HL-60 (cell line): ENCODE data around the gene ALDH1A1.

Experiments used
- DNase-seq, 2 experiments: peaks; one replicate each; pipeline ENCODE4 v3.0.0-alpha.2; 2010 to 2020; ENCODE audit warnings: low read depth in 1 of 2, low spot score in 1 of 2
- H3K27ac ChIP-seq: fragments of 250-450 bp; sonication (Bioruptor Pico); replicated peaks from 2 replicates; pipeline ENCODE4 v1.5.1; 2020; ENCODE audit warnings: mild to moderate bottlenecking, moderate library complexity
- H3K27me3 ChIP-seq: fragments of 250-450 bp; sonication (Bioruptor Pico); 2 replicates; pipeline ENCODE4 v1.5.1; 2021; ENCODE audit warnings: mild to moderate bottlenecking, moderate library complexity; ENCODE audit not compliant: insufficient read depth, poor library complexity, severe bottlenecking
- H3K4me3 ChIP-seq: replicated peaks from 2 replicates; pipeline ENCODE4 v1.5.1; 2011; ENCODE audit warnings: mild to moderate bottlenecking, control low read depth, low read length; ENCODE audit not compliant: insufficient read depth
- GABPA ChIP-seq: IDR thresholded peaks from 2 replicates; pipeline ENCODE4 v1.6.1; 2012; ENCODE audit warnings: low read depth
- POLR2AphosphoS5 ChIP-seq: IDR thresholded peaks from 2 replicates; pipeline ENCODE4 v1.6.1; 2012; ENCODE audit warnings: low read depth
- SPI1 ChIP-seq: IDR thresholded peaks from 2 replicates; pipeline ENCODE4 v1.6.1; 2012; ENCODE audit warnings: low read depth, mild to moderate bottlenecking, borderline replicate concordance
- TF ChIP-seq, protein P1 (sequence below): IDR thresholded peaks from 2 replicates; pipeline ENCODE4 v1.6.1; 2012; ENCODE audit warnings: low read depth; ENCODE audit not compliant: insufficient replicate concordance
- TF ChIP-seq, protein P2 (sequence below): IDR thresholded peaks from one replicate; pipeline ENCODE4 v1.5.1; 2011; ENCODE audit warnings: low read length, control low read depth, inconsistent platforms; ENCODE audit not compliant: insufficient read depth

Gene ALDH1A1

DNA sequence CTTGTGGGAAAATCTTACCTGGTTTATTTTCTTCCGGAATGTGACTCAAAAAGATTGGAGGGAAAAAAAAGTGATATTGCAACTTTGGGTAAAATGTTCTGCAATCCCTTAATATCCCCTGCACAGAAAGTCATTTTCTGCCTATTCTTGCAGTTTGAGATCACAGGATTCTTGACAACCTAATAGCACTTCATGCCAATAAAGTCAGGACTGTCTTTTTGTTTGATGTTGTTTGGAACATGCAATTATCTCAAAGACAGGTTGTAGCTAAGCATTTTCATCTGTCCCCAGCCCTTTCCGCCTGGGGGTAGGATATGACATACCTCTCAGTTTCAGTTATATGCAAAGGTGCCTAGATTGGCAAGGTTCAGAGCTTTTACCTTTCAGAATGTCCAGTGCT lies 63.9 kb downstream of the ALDH1A1 start:
- TF ChIP-seq POLR2AphosphoS5: no peak
- TF ChIP-seq, protein P1, sequence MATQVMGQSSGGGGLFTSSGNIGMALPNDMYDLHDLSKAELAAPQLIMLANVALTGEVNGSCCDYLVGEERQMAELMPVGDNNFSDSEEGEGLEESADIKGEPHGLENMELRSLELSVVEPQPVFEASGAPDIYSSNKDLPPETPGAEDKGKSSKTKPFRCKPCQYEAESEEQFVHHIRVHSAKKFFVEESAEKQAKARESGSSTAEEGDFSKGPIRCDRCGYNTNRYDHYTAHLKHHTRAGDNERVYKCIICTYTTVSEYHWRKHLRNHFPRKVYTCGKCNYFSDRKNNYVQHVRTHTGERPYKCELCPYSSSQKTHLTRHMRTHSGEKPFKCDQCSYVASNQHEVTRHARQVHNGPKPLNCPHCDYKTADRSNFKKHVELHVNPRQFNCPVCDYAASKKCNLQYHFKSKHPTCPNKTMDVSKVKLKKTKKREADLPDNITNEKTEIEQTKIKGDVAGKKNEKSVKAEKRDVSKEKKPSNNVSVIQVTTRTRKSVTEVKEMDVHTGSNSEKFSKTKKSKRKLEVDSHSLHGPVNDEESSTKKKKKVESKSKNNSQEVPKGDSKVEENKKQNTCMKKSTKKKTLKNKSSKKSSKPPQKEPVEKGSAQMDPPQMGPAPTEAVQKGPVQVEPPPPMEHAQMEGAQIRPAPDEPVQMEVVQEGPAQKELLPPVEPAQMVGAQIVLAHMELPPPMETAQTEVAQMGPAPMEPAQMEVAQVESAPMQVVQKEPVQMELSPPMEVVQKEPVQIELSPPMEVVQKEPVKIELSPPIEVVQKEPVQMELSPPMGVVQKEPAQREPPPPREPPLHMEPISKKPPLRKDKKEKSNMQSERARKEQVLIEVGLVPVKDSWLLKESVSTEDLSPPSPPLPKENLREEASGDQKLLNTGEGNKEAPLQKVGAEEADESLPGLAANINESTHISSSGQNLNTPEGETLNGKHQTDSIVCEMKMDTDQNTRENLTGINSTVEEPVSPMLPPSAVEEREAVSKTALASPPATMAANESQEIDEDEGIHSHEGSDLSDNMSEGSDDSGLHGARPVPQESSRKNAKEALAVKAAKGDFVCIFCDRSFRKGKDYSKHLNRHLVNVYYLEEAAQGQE: no peak
- TF ChIP-seq SPI1: no peak
- no peak for TF ChIP-seq GABPA
- DNase-seq: no peak
- Histone ChIP-seq H3K4me3 (no peak overlapping the region), H3K27ac (no peak overlapping the region), H3K27me3 (no peaks in the 10 kb centered on the region)

DNA sequence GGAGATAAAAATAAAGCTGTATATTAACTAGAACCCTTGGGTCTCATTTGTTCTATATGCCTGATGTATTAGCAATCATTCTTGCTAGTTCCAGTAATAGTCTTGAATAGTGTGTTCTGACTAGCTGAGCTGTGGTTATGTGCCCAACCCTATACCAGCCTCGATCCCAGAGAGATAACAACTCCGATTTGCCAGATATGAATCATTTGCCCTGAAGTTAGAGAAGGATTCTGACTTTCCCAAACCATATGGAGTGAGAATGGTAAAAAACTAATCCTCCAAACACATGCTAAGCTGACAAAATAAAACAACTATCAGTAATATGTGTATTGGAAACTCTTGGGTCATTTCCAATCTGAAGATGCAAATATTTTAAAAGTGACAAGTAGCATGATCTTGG lies 64.8 kb downstream of the ALDH1A1 start:
- Histone ChIP-seq H3K27ac (no peak overlapping the region), H3K27me3 (no peaks in the 10 kb centered on the region), H3K4me3 (no peak overlapping the region)
- no peak for DNase-seq
- no peak for TF ChIP-seq POLR2AphosphoS5
- no peak for TF ChIP-seq GABPA
- TF ChIP-seq, protein P2, sequence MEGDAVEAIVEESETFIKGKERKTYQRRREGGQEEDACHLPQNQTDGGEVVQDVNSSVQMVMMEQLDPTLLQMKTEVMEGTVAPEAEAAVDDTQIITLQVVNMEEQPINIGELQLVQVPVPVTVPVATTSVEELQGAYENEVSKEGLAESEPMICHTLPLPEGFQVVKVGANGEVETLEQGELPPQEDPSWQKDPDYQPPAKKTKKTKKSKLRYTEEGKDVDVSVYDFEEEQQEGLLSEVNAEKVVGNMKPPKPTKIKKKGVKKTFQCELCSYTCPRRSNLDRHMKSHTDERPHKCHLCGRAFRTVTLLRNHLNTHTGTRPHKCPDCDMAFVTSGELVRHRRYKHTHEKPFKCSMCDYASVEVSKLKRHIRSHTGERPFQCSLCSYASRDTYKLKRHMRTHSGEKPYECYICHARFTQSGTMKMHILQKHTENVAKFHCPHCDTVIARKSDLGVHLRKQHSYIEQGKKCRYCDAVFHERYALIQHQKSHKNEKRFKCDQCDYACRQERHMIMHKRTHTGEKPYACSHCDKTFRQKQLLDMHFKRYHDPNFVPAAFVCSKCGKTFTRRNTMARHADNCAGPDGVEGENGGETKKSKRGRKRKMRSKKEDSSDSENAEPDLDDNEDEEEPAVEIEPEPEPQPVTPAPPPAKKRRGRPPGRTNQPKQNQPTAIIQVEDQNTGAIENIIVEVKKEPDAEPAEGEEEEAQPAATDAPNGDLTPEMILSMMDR: no peak
- TF ChIP-seq, protein P1: no peak
- no peak for TF ChIP-seq SPI1

DNA sequence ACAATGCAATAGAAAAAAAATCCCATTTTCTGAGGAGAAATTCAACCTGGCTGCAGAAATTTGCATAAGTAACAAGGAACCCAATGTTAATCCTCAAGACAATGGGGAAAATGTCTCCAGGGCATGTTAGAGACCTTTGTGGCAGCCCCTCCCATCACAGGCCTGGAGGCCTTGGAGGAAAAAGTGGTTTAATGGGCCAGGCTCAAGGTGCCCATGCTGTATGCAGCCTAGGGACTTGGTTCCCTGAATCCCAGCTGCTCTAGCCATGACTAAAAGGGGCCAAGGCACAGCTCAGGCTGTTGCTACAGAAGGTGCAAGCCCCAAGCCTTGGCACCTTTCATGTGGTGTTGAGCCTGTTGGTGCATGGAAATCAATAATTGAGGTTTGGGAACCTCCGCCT lies 66.5 kb downstream of the ALDH1A1 start:
- Histone ChIP-seq H3K27ac (no peak overlapping the region), H3K4me3 (no peak overlapping the region), H3K27me3 (no peaks in the 10 kb centered on the region)
- DNase-seq: no peak
- TF ChIP-seq GABPA (no peak), SPI1 (no peak), POLR2AphosphoS5 (no peak)
- TF ChIP-seq, protein P1: no peak
- TF ChIP-seq, protein P2: no peak
